Kidney capillary endothelial cell (primary cell): ENCODE data around the gene MTCL1.
A peak's percentile ranks its signal among the peaks of the same experiment; 100 is the strongest.

Source experiments
- DNase-seq: peaks from one replicate; pipeline ENCODE4 v3.0.0-alpha.2; 2018; ENCODE audit warnings: low spot score

Gene MTCL1

GRCh38 chr18:8705238-8705960 is at the start of gene MTCL1:
TSS of gene MTCL1 (plus strand) at chr18:8705556. CDS start at chr18:8705661, 105 bp downstream.
- DNase-seq, result peak; percentile 17

- DNase-seq, result no peak
Observed at GRCh38 chr18:8656232-8656631, 49.1 kb upstream of the MTCL1 start.

DNA sequence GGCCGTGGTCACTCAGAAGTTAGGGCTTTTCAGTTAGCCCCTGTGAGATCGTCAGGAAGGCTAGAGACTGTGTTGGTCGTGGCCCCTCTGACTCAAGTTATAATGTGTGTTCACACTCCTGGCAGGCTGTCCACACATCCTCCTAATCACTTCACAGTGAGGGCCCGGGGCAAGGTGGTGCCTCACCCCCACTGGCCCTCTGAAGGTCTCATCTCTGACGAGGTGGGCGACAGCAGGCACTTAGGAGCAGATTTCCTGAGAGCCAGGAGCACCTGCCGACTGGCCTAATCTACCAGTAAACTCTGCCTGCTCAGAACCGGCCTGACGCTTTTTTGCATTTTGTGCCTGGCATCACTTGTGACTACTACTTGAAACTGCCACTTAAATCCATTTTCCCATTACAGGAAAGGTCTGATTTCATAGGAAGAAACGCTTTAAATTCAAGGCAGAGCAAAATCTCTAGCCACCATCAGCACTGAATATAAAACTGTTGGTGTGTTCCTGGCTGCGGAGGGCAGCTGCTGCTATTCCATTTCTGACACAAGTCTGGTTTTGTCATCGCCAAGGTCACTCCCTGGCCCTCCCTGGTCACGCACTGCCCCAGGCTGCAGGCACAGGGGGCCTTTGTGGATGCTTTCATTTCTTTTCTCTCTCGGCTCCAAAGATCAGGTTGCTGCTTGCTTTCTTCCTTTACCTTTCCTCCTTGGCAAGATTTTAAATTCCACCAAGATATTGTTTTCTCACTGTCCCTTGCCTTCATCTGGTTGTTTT is 48.1 kb upstream of the MTCL1 start:
- DNase-seq, result no peak

DNA sequence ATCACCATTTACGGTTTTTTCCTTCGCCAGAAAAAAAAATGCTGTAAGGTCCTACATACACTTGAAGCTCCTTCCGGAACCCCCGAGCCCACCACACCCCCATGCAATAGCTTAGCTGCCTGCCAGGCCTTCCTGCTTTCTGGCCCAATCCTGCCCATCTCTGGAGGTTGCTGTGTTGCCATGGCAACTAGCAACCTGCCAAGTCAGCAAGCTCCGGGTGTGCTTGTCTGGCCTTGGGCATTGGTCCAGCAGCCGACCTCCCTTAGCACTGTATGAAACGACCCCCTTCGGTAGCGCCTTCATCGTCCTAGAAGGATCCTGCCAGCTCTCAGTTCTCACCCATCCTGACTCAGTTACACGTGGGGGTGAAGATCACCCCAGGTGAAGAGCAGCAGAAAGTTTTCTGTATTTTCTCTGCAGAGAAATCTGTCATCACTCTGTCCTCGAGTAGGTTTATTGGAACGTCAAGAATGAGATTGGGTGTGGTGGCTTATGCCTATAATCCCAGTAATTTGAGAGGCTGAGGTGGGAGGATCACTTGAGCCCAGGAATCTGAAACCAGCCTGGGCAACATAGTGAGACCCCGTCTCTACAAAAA is 47.4 kb upstream of the MTCL1 start:
- no peak for DNase-seq

- DNase-seq, result no peak
Observed at GRCh38 chr18:8658858-8659485, 46.4 kb upstream of the MTCL1 start.

DNA sequence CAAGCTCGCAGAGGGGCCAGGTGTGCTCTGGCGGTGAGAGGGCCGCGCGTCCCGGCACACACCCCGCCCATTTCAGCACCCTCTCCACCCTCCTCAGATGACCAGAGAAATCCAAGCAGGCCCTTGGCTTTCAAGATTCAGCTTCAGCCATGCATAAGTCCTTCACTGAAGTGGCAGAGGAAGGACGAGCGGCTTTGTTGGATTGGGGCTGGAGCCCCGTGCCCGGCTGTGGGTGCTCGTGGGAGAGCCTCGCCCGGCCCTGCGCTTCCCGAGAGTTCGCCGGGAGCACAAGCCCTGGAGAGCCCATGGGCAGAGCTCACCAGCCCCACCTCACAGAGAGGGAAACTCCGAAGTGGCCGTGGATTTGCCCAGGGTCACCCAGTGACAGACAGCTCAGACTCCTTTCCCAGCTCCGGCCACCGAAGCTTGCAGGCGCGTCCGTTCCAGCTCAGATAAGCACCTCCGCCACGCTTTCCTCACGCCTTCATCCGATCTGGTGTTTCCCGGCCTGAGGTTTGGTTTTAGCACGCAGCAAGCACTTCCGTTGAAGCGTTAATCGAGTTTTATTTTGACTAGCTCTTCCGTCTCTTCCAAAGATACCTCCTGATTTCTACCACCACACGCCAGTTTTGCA is 45.6 kb upstream of the MTCL1 start:
- no peak for DNase-seq

DNA sequence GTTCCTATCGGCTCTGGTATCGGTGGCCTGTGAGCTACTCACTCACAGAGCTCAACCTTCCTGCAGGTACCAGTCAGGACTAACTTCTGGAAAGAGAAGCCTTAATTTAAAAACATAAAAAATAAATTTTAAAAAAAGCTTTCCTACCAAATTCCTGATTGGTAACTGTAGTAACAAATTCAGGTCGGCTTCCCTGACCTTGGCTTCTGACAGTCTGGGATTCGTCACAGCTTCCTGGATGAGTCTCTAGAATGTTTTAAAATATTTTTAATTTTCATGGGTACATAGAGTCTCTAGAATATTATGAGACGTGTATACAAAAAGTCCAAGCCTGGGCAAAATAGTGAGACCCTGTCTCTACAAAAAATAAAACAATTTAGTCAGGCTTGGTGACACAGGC is 45.0 kb upstream of the MTCL1 start:
- DNase-seq, result no peak

DNA sequence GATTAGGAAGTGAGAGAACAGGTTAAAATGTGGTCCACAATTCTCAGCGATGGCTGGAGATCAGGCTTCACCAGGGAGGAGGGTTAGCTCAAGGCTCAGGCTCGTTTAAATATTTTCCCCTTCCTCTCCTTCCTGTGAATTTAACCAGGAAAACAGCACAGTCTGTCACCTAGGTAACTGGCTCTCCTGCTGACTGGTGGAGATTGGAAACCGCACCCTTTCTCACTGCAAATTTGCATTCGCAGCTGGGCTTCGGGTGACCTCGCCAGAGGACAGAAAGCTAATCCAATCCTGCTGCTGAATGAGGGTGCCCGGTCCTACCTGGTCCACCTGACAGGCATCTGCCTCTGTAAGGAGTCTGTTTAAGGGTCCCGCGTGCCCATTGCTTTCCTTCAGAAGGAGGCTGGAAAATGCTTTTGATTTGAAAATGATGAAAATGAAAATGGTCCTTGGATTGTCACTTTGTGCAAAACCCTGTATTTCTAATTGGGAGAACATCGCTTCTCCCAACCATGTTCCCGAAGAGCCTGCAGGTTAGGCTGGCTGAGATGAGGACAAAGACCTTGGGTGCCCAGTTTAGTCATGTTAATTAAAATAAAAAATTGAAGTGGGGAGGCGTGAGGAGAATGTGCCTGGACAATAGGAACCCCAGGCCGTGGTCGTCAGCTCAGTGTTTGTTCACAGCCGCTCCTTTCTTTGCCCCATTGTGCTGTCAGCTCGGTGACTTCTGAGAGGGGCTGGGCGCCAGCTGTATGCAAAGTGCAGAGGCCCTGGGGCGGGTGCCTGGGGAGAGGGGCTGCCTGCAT is 43.4 kb upstream of the MTCL1 start:
- DNase-seq, result no peak

GRCh38 chr18:8662560-8663255 is 42.6 kb upstream of the MTCL1 start:
- DNase-seq, result no peak

DNA sequence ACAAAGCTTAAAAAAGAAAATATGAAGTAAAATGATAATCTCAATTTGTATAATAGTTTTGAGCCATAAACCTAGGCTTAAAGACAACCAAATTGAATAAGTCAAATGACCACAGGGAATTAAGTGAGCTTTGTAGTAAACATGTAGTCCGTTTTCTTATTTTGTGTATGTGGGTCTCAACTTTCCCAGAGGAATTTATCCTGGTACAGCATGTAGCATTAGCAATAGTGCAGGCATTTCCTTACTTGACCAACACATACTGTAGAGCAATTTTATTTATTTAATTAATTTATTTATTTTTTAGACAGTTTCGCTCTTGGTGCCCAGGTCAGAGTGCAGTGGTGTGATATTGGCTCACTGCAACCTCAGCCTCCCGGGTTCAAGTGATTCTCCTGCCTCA is 37.5 kb upstream of the MTCL1 start:
- DNase-seq, result no peak

- DNase-seq, result no peak
Observed at GRCh38 chr18:8668381-8668780, 37.0 kb upstream of the MTCL1 start.

DNA sequence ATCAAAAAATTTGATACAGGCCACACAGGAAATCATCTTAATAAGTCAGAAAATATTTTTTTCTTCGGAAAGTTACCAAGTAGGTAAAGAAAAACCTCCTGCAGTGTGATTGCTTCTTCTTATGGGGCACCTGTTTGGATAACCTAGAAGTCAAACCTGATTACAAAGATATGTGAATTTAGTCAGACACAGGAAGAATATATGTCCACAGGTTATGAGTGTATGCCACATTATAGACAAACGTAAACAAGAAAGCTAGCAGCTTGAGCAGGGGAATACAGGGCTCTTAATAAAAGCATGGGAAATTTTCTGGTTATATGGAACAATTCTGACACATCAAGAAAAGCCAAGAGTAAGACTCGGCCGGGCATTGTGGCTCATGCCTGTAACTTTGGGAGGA is 35.8 kb upstream of the MTCL1 start:
- no peak for DNase-seq

- DNase-seq, result no peak
Observed at GRCh38 chr18:8673256-8674209, 31.8 kb upstream of the MTCL1 start.

- no peak for DNase-seq
Observed at GRCh38 chr18:8675057-8675456, 30.3 kb upstream of the MTCL1 start.

- no peak for DNase-seq
Observed at GRCh38 chr18:8681196-8681595, 24.2 kb upstream of the MTCL1 start.

- DNase-seq, result no peak
Observed at GRCh38 chr18:8684577-8684976, 20.8 kb upstream of the MTCL1 start.

DNA sequence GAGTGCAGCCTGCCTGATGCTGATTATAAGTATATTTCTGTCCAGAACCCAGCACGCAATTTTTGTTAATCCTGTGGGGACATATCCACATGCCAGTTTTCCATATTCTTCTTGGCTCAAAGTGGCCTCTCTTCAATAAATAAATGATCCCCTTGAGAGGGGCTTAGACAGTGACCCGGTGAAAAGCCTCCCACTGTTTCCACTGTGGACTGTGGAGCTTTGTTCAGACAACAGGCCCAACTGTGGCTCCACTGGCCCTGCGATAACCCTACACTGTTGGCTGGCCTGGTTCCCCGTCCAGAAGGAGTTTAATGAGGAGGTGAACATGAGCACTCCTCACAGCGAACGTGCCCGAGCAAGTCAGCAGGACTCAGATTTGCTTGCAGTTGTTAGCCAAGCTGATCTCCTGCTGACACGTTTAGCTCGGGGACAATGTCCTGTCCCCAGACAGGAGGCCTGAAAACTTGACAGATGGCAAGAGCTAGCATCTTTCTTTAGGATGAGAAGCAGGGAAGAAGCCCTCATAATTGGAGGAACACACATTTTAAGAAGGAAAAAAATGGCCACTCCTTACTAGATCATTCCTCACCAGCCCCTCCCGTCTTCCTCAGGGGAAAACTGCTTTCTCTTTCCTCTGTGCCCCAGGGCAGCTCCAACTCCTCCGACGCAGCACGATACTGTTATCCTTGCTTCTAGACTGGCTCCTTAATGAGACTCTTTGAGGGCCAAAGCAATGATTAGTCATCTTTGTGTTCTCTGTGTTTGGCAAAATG is 20.0 kb upstream of the MTCL1 start:
- no peak for DNase-seq

DNA sequence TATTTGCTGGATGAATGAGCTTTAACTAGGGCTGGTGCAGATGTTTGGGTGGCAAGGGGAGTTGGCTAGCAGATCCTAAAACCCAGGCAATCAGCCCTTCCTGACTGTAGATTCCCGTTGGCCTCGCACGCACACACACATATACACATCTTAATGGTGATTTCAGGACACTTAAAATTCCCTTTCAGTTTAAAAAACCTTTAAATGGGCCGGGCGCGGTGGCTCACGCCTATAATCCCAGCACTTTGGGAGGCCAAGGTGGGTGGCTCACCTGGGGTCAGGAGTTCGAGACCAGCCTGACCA is 19.5 kb upstream of the MTCL1 start:
- no peak for DNase-seq

DNA sequence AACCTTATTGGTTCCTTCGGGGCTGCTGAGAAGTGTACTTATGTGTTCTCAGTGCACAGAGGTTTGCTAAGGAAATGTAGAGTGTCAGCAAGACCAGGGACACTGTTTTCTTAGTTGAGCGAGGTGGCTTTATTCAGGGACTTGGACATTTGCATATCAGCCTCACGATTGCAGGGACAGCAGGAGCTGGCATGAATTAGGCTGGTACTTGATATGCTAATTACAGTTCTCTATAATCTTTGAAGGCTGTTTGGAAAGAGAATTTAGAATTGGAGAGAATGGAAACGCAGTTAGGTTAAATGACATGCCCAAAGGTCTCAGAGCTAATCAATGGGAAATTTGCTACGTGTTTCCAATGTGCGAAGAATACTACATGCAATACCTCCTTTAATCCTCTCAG is 18.7 kb upstream of the MTCL1 start:
- DNase-seq, result no peak
